Measurements from ENCODE around the gene RARS2.

The RARS2 gene

DNA sequence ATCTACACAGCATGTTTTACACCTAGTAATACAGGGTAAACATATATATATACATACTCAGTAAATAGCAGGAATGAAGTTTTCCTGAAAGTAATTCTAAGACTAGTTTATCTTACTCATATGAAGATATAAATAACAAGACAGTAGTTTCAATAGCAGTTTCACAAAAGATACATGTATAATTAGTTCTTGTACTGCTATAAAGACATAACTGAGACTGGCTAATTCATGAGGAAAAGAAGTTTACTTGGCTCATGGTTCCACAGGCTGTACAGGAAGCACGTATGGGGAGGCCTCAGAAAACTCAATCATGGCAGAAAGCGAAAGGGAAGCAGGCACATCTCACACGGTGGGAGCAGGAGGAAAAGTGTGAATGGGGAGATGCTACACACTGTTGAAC, 16.9 kb downstream of the RARS2 start:
- DNase-seq = no peak

DNA sequence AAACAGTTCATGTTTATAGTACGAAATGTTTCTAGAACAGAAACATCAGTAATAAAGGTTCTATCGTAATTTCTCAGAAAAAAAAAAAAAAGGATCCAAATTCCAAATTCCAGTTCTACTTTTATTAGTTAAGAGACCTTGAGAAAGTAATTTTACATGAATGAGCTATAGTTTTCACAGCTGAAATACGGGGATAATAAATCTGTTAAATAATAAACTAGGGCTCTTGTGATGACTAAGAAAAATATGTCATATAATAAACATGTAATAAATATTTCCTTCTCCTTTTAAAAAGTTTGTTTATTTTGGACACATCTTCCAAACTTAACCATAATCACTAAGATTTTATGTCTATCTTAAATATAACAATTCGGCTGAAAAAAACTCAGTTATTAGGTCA, 17.8 kb downstream of the RARS2 start:
- DNase-seq = no peak

DNA sequence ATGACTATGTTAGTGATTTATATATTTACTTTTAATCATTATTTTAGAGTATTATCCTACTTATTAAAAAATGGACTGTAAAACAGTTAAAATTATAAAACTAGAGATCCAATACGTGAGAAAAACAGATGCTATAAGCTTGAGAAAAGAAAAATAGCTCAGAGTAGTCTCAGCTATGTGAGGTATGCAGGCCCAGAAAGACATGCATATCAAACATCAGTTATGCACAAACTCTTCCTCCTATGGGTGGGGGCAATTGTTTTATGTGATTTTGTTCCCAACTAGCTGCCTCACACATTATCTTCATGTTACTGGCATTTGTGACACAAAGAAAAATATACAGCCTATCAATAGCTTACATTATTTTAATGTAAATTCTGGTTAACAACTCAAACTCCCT, 28.8 kb downstream of the RARS2 start:
- DNase-seq = no peak

DNA sequence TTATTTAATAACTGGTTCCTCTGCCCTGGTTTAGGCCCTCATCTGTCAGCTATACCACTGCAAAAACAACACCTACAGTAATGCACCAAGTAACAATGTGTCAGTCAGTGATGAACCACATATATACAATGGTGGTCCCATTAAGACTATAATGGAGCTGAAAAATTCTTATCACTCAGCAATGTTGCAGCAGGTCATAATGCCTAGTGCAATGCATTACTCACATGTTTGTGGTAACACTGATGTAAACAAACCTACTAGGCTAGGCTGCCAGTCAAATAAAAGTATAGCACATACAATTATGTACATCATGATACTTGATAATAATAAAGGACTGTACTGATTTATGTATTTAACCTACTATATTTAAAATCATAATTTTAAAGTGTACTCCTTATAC, 31.3 kb downstream of the RARS2 start:
- no peak for DNase-seq

DNA sequence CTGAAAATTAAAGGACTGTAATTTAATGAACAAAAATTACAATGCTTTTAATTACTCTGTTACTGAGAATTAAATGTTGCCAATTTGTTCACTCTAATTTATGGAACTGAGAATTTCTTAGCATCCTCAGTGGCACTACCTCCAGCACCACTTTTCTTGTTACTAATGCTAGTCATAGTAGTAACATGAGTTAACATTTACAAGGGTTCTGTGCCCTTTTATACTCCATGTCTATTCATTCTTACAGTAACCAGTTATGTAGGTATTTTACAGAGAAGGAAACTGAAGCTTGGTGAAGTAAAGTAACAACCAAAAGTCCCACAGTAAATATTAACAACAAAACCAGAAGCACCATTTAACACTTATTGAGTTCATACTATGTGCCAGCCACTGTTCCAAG, 34.3 kb downstream of the RARS2 start:
- no peak for DNase-seq

DNA sequence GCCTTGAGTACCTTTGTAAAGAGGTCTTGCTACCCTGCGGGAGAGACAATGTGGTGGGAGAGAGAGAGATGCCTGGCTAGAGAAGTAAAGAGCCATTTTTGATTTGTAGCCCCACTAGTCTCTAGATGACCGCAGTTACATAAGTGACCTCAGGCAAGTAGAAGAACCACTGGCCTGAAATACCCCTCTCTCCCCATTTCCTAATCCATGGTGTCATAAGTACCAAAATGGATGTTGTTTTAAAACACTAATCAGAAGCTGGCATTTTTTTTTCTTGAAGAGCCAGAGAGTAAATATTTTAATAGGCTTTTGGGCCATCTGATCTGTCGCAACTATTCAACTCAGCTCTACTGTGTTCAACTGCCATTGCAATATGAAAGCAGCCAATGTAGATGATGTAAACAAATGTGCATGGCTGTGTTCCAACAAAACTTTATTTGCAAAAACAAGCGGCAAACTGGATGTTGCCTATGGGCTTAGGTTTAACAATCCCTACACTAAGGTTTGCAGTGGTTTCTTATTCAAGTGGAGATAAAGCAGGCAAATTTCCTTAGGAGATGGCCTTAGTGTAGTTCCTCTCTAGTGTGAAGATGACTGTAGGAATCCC, 36.5 kb downstream of the RARS2 start:
- no peak for DNase-seq

DNA sequence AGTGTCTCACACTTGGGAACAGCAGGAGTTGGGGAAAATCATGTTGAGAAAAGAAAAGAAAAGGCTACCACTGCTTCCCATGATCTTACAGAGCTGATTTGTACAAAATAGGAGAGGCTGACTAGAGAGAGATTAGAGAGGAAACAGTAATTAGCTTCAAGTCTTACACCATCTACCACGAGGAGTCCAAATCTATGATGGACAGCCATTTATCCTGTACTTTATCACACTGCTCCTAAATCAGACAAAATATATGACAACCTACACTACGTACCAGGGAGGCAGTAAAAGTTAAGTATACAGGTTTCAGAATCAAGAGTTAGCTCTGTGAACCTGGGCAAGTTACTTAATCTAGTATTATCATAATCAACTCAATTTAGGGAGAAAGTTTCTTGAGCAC, 38.0 kb downstream of the RARS2 start:
- DNase-seq = no peak

DNA sequence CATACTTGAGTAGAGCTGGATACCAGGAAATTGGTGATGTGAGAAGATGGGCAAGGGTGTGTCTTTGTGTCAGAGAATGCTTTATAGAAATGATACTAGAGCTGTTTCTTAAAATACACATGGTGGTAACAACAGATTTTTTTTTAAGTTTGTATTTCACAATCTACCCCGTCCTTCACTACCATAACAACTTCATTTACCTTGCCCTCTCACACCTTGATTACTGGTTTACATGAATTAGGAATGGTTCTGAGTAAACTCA, 45.4 kb downstream of the RARS2 start:
- no peak for DNase-seq

DNA sequence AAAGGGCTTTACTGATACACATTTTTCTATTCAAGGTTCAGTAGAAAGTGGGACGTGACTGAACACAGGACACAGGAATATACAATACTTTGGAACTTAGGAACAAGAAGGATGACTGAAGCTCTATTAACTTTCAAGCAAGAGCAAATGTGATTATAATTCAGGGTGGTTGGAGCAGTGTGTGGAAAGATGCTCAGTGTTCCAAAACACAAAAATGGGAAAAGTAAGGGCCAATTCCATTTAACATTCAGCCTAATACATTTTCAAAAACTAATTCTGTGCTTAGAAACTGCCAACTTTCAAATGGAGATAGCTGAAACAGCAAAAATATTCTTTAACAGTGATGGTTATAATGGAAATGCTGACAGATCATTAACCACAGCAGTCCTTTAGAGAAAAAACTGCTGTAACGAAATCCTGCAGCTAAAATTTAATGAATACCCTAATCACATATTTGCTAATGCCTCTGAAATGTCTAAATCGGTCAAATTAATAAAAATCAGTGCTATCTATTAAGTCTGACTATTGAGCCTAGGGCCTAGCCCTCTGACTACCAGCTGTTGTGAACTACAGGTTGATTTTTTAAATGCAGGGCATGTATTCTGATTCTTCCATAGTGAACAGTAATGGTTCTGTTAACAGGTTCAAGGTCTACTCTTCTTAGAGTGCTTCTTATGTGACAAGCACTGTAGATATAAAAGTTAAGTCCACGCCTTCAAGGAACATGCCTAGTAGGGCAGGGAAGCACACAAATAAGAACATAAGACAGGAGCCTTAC, 45.9 kb downstream of the RARS2 start:
- no peak for DNase-seq

DNA sequence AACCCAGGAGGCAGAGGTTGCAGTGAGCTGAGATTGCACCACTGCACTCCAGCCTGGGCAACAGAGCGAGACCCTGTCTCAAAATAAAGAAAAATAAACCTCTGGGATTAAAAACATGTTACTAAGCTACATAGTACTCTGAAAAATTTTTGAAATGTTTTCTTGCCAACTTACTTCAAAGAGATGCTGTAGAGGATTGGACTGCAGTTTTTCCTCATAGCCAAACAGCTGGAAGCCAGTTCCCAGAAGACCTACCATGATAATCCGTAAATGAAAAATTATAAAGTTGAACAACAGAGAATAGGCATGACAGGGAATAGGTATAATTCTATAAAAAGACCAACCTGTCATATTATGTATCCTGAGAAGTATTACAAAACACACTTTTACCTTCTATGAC, 48.0 kb downstream of the RARS2 start:
- no peak for DNase-seq

DNA sequence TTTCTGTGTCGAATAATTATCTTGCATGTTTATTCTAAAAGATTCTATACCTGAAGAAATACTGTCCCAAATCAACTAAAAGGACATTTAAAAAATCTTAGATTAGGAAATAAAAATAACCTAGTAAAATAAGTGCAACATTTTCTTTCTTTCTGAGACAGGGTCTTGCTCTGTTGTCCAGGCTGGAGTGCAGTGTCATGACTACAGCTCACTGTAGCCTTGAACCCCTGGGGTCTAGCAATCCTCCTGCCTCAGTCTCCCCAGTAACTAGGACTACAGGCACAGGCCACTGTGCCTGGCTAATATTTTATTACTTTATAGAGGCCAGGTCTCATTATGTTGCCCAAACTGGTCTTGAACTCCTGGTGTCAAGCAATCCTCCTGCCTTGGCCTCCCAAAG, 48.7 kb downstream of the RARS2 start:
- no peak for DNase-seq

DNA sequence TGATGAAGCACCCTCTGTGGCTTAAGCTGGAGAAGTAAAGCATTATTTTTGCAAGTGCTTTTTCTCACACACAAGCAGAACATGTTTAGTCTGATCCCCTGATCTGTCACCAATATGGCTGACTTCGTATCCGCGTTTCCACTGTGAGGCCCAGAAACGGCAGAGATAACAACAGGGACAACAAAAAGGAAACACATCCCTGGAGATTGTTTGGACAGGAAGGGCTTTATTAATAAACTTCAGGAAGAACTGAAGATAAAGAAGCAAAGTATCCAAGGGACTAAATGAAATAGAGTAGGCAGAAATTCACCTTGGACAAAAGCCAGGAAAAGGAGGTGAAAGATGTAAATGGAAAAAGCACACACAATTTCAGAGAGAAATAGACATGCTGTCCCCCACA, 49.2 kb downstream of the RARS2 start:
- no peak for DNase-seq

DNA sequence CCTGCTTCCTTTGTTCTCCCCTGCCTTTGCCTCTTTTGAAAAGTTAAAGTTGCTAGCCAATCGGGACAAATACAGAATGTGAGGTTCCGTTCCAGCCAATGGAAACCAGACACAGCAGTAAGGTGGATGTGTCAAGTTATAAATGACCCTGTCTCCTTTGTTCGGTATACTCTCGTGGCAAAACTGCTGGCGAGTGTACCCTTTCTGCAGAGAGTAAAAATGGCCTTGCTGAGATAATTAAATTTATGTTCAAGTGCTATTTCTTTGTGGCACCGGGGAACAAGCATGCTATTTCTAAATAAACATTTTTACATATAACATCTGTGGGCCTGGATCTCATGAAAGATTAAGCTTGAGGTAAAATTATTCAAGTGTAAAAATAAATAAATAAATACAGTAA, 50.2 kb downstream of the RARS2 start:
- DNase-seq = no peak

DNA sequence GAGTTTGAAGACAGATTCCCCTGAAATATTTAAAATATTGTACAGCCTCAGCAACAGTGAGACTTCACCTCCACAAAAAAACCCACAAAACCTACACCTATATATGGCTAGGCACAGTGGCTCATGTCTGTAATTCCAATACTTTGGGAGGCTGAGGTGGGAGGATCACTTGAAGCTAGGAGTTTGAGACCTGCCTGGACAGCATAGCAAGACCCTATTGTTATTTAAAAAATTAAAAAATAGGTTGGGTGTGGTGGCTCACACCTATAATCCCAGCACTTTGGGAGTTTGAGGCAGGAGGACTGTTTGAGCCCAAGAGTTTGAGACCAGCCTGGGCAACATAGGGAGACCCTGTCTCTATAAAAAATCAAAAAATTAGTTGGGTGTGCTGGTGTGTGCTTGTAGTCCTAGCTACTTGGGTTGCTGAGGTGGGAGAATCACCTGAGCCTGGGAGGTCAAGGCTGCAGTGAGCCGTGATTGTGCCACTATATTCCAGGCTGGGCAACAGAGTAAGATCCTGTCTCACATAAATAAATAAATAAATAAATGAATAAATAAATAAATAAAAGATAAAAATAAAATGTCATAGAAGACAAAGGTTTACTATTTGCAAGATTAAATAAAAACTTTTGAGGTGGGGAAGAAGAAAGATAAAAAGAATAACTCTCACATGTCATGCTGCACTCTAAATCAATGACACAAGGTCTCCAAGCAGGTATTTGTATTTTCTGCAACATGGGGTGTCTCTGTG, 51.1 kb downstream of the RARS2 start:
- DNase-seq = no peak

DNA sequence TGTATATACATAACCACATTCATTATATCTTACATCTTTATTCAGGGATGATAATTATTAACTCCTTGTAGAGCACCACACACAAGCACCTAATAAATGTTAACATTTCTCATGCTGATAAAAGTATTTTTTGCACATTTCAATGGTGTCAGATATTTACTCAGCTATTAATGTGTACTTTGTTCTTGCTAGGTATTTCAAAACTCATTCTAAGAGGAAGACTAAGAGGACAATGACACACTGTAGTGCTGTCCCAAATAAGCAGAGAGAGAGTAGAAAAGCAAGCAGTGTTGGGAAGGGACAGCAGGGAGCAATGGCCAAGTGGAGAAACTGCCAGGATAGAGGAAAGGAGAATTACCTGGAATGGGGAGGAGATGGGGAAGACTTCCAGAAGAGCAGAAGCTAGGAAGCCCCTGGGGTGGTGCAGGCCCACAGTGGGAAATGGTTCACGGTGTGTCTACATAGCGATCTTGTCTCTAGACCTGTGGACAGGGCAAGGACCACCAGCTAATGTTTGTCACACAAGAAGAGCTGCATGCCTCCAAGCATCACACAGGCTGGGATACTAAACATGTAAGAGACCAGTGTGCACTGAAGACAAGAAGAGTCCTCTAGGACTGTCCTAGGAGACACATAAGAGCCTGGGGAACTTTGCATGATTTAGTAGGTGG, 55.3 kb downstream of the RARS2 start:
- DNase-seq = no peak

DNA sequence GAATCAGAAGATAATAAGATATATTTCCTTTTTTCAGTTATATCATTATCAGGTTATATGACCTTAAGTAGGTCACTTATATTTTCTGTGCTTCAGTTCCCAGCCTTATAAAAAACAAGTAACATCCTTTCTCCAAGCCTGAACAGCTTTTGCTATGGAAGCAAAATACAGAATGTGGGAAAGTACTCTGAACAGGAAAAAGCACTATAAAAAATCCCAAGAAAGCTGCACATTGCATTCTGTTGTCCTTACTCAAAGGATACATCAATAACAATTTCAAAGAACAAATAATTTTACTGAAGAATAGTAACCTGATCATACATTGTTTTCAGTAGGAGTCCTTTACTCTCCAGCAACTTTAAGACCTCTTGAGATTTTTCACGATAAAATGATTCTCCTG, 60.6 kb downstream of the RARS2 start:
- no peak for DNase-seq

DNA sequence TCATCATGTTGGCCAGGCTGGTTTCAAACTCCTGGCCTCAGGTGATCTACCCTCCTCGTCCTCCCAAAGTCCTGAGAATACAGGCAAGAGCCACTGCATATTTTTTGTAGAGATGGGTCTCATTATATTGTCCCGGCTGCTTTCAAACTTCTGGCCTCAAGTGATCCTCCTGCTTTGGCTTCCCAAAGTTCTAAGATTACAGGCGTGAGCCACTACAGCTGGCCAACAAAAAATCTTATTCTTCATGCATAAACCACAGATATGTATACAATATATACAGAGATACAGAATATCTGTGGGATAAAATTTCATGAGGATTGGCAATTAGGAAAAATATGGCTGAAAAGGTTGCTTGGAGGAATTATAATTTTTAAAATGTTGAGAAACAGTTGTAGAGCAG, 67.1 kb downstream of the RARS2 start:
- no peak for DNase-seq

DNA sequence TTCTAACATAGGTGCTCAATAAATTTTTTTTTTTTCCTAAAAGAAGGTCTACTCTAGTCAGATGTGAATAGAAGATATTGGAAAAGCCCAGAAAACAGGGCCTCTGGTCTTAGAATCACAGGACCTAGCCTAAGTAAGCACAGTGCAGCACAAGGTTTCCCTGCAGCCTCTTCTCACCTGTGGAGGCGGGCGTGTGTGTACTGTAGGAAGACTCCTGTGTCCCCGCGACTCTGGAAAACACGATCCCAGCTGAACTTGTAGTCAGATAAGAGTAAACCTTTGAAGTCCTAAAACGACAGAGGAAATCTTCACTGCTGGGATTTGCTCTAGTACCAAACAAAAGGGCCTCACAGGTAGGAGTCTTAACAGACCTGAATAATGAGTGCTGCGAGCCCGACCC, 71.3 kb downstream of the RARS2 start:
- DNase-seq = no peak

DNA sequence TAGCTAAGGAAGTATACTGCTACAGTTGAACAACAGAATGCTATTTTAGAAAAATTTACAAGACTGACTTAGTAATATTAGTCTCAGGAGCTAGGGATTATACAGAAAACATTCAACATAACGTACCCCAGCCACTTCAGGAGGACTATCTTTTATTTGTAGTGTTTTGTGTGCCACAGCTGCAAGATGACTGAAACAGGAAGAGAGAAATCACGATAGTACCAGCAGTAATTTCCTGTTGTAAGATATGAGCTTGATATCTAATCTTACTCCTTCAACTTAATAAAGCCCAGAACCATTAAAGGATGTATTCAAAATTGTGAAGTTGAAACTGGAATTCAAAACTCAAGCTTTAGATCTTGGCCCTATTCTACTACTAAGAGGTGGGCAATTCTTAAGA, 75.0 kb downstream of the RARS2 start:
- DNase-seq = no peak

DNA sequence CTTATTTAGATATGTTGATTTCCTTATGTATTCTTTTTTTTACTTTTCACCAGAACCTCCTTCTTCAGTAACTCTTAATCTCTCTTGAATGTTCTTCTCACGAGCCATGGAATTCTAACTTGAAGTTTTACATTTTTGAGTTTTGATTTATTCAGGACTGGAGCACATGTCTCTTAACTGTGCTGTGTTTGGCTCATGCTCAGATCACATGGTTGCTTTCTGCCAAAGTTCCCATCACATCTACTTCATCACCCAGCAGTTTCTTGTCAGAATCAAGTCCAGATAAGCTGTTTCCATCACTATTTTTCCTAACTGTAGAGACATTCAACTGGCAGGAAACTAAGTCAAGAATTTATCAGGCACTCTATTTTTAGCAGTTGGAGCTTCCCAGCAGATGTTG, 85.3 kb downstream of the RARS2 start:
- DNase-seq = no peak

DNA sequence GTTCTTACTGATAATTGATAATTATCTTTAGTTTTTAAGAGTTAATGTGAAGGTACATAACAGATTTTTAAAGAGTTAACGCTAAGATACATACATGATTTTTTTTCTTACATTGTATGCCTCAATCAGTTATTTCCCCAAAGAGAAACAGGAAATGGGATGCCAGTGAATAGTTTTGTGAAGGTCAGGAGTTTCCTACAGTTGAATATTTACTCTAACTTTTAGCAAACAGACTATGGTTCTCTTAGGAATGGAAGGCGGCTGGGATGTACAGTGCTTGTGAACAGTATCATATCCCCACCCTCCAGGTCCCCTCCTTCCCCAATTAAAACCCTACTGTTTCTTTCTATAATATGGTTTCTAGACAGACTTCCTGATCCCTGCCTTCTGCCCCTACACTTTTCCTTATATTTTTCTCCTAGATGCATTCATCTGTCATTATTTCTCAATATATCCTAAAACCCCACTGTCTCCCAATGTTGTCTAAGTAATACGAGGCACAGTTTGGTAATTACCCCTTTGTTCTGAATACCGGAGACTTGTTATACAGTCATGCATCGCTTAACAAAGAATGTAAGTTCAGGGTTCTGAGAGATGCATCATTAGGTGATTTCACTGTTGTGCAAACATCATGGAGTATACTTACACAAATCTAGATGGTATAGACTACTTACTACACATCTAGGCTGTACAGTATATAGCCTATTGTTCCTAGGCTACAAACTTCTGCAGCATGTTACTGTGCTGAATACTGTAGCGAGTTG, 87.8 kb downstream of the RARS2 start:
- no peak for DNase-seq

DNA sequence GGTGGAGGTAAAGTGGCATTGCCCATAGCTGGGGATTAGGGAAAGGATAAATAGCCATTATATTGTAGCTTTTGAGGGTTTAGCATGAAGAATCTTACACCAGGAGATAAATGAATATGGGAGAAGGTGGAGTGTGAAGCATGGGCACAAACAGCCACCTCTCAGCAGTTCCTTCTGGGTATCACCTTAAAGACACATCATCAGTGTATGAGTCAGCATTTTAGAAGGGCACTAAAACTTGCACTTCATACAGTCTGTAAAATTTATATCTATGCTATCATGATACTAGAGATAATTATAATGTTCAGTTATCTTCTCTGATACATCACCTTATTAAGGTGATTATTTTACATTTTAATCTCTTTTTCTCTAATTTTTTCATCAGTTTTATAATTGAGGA, 91.7 kb downstream of the RARS2 start:
- no peak for DNase-seq

DNA sequence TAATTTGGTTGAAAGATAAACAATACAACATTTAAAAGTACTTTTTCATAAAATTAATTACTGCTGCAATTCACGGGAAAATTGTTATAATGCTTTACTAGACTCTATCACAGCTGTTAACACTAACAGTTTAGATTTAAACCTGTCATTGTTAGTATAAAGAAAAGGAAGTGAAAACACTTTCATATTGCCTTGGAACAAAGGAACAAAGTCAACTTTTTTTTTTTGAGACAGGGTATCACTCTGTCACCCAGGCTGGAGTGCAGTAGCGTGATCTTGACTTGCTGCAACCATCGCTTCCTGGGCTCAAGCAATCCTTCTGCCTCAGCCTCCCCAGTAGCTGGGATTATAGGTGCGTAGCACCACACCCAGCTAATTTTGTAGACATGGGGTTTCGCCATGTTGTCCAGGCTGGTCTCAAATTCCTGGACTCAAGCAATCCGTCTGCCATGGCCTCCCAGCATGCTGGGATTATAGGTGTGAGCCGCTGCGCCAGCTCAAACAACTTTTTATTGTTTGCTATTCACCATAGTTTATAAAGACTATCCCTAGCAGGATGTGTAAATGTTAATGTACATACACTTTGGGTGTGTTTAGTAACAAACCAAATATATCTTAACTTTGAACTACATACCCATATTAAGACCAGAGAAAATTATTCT, 94.9 kb downstream of the RARS2 start:
- no peak for DNase-seq

All from NCI-H446 treated with DMSO at 0.1 percent for 48 hours (cell line).